Dermis lymphatic vessel endothelial cell (primary cell): Measurements from ENCODE around the gene IGSF21. TPM values are rescaled to one million over a fixed set of nuclear protein-coding genes. Genes with fewer than 3 reads are reported as not detected.

ENCODE experiments used
- total RNA-seq: library from RNA; depleted of rRNA; stranded (reverse); fragments of >200 nt; gene quantifications from 2 replicates; pipeline ENCODE4 v1.2.1, GENCODE V29; 2014

Gene IGSF21
- total RNA-seq, result not detected in 2 replicates

DNA sequence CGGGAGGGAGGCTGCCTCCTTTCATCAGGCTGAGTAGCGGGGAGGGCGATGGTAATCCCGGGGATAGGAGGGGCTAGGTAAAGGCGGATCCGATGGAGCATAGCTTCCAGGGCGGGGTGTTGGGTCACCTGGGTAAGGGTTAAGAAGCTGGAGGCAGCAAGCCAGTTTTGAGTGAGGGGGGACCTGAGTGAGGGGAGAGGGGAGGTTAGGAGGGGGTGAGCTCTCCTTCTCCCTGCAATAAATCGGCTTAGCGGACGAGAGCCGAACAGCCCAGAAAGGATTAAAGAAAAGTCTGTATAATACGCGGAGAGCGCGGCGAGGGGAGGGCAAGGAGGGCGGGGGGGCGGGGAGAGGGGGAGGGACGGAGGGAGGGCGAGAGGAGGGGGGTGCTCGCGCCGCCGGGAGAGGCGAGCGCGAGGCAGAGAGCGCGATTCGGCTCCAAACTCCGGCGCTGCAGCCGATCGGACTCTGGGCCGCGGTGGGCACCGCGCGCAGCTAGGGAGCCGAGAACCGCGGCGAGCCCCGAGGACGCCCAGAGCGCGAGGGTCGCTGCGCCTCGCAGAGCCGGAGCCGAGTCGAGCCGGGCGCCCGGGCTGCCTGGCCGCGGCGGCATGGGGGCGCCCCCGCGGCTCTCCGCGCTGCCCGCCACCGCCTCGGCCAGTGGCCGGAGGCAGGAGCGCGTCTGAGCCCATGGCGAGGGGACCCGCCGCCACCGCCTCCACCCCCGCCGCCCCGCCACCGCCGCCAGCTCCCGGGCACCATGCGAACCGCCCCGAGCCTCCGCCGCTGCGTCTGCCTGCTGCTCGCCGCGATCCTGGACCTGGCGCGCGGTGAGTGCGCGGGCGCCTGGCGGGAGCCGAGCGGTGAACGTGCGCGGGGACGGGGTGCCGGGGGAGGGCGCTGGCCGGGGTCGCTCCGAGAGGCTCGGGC lies at the start of gene IGSF21:
TSS of gene IGSF21 (plus strand) at position 430 of the 930 bp plus-strand sequence. CDS start at position 761, 331 bp downstream.

